GM12865 (cell line): Measurements from ENCODE around the gene SAFB2.

ENCODE experiments used
- DNase-seq: peaks from one replicate; pipeline ENCODE4 v3.0.0; 2010; ENCODE audit warnings: low read depth
- H3K4me3 ChIP-seq: 2 replicates; pipeline ENCODE4 v1.5.1; 2011; ENCODE audit warnings: mild to moderate bottlenecking, low read depth, low read length, control low read depth
- CTCF ChIP-seq: IDR thresholded peaks from 2 replicates; pipeline ENCODE4 v1.5.1; 2011; ENCODE audit warnings: low read length, control low read depth, low read depth, inconsistent platforms; ENCODE audit not compliant: insufficient read depth; ENCODE audit errors: missing control alignments

SAFB2 gene

GRCh38 chr19:5595745-5596144, 26.8 kb downstream of the SAFB2 start:
- no peak overlapping the region for H3K4me3 ChIP-seq
- no peak for TF ChIP-seq CTCF

DNA sequence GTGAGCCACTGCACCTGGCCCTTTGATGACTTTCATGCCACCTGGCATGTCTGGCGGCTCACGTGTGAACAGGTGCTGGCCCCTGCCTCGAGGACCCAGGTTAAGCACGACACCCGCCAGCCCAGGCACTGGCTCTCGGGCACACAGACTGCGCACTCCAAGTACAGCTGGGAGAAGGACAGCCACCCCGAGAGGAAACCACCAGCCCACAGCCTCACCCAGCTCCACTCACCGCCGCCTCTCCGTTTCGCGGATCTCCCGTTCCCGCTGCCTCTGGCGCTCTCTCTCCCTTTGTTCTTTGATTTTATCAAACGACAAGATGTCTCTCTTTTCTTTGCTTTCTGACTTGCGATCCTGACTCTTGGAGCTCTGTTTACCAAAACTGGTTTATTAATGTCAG, 27.4 kb downstream of the SAFB2 start:
- H3K4me3 ChIP-seq: no peak overlapping the region
- no peak for TF ChIP-seq CTCF
- no peak for DNase-seq

More at GRCh38 chr19:5595745-5596144, 26.8 kb downstream of the SAFB2 start:
- DNase-seq: no peak

GRCh38 chr19:5594521-5594950, 28.0 kb downstream of the SAFB2 start:
- no peak for TF ChIP-seq CTCF
- no peak for DNase-seq
- no peak overlapping the region for H3K4me3 ChIP-seq

GRCh38 chr19:5593343-5594255, 29.0 kb downstream of the SAFB2 start:
- H3K4me3 ChIP-seq: no peak overlapping the region
- no peak for TF ChIP-seq CTCF
- DNase-seq: no peak

- DNase-seq: no peak
- H3K4me3 ChIP-seq: no peak overlapping the region
- no peak for TF ChIP-seq CTCF
Measured at GRCh38 chr19:5592531-5593342, 29.8 kb downstream of the SAFB2 start.

- no peak overlapping the region for H3K4me3 ChIP-seq
- no peak for TF ChIP-seq CTCF
Measured at GRCh38 chr19:5591476-5591875, 31.1 kb downstream of the SAFB2 start.

More at GRCh38 chr19:5591476-5591875, 31.1 kb downstream of the SAFB2 start:
- no peak for DNase-seq
